Cerebellar cortex (tissue), 1 donor: ENCODE results near the gene CNTNAP2.
"Not testable (repeated sequence)": the region's sequence is repeated elsewhere in the genome, so short reads cannot be mapped to it uniquely, and the experiment has no call there.

Source experiments
- DNase-seq: peaks from one replicate; pipeline ENCODE4 v3.0.0-alpha.2; 2015; ENCODE audit warnings: low spot score

CNTNAP2 gene

DNA sequence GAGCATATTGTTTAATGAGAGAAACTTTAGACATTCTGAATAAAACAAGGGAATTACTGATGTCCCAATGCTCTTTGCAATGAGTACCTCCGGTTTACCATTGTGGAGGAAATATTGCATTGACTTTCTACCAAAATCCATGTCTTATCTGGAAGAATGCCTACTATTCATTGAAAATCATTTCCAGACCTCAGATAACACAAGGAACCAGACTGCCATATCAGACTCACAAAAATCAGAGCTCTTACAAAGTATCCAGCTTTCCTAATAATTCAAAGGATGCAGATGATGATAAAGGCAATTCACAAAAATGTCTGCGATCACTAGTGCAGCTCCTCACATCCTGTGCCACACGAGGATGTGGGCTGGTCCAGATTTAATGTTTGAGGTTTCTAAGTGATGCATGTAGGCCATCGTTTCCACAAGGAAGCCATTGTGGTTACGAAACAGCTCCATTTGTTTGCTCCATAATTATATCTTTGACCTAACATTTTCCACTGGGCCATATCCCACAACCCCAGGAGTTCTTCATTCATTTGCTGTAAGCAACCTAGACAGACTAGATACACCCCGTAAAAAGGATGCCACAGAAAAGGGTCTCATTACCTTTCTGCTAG lies 1642.8 kb downstream of the CNTNAP2 start:
- no peak for DNase-seq

DNA sequence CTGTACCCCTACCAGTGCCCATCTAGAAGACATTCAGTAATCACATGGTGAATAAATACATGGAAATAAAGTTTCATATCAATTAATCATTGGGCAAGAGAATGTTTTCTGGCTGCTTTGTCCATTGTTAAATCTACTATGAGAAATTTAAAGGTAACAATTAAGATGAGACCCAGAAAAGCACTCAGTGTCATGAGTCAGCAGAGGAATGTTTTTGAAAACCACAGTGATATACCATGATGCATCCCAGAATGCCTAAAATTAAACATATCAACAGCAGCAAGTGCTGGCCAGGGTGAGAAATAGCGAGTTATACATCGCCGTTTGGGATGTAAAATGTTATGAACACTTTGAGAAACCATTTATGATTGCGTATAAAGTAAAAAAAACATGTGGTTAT lies 1648.7 kb downstream of the CNTNAP2 start:
- no peak for DNase-seq

DNA sequence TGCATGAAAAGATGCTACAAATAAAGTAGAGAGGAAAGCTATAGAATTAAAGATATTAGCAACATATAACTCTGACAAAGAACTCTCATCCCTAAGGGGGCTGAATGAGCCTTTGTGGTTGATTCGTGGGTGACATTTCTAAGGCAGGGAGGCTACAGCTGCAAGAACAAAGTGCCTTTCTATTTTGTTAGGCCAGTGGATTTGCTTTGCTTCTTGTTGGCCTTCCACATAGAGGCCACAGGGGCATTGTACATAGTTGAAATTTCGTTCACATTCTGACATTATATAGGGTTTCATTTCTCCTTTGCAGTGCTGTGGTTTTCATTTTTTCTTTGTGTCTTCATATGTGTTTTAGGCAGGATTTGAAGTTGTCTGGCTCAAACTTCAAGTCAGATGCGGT lies 1654.7 kb downstream of the CNTNAP2 start:
- DNase-seq: no peak

DNA sequence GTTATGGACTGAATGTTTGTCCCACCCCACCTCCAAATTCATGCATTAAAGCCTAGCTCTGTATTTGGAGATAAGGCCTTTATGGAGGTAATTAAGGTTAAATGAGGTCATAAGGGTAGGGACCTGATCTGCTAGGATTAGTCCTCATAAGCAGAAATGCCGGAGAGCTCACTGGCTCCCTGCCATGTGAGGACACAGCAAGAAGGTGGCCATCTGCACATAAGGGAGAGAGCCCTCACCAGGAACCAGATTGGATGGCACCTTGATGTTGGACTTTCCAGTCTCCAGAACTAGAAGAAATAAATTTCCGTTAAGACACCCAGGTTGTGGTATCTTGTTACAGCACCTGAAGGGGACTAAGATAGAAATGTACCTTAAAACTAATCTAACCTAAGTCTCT lies 1657.9 kb downstream of the CNTNAP2 start:
- DNase-seq: no peak

DNA sequence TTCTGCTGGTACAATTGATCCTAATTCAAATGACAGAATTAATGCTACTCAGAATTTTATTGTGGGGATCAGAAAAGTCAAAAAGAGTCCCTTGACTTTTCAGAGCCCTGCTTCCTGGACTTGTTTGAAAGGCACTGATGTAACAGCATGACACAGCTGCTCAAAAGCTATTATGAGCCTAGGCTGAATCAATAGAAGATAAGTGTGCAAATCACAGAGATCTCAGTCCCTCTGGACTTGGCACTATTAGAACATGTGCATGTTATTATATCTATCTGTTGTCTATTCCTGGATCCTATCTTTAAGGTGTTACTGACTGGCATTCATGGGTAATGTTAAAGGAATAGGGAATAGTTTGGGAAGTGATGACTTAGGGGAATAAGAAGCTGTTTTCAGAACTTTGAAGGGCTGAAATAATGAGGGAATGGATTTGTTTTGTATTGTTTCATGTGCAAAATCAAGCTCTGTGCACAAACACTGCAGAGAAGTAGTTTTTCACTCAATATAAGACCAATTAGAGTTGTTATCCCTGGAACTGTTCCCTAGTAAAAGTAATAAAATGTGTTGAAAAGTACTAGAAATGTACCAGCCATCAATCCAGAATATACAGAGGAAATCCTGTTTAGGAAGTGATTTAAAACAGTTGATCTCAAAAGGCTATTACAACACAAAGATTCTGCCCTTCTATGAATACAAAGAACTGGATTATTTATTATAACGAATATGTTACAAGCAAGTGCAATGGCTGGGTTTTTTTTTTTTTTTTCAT lies 1659.1 kb downstream of the CNTNAP2 start:
- DNase-seq: no peak

DNA sequence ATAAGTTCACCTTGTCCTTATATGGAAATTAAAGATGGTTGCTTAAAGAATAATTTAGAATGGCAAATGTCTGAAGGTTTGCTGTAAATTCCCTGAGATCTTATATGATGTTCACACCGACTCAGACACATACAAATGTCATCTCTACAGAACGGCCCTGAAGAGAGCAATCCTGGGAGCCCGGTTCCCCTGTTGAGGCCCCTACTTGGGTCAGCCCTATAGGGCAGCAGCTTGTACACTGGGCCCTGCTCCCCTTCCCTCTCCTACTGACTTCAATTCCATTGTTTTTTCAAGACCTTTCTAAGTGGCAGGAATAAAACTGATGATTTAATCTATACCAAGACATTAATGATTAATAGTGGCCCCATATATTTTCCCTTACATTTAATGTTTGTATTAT lies 1660.7 kb downstream of the CNTNAP2 start:
- DNase-seq: no peak

DNA sequence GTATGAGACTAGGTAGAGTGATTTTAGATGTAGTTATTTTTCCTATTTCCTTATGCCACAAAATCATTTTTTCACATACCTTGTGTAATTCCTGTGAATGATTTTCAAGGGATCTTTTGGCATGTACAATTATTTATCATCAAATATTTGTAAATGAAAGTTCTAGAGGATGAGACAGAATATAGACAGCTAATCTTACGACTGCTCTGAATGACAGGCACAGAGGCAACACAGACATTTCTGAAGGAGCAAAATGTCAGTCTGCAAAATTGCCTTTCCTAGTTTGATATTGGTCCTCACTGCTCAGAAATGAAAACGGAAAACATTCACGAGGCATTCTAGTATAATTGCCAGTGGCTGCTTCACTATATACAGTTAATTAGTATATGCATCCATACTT lies 1663.3 kb downstream of the CNTNAP2 start:
- no peak for DNase-seq

DNA sequence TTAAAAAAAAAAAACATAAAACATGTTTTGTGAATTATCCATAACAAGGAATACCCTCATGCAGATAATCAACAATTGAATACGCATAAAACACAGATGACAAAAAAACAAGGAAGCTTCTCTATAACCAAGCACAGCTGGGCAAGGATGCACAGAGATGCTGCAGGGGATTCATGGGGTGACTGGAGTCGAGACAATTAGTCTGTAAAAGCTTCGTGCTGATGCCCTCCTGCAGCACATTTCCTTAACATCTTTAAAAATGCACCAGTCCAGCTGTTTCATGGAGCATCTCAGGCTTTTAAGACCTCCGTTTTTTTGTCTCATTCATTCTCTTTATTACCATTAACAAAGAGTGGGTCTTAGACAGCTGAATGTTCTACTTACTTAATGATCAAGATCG lies 1680.0 kb downstream of the CNTNAP2 start:
- no peak for DNase-seq

DNA sequence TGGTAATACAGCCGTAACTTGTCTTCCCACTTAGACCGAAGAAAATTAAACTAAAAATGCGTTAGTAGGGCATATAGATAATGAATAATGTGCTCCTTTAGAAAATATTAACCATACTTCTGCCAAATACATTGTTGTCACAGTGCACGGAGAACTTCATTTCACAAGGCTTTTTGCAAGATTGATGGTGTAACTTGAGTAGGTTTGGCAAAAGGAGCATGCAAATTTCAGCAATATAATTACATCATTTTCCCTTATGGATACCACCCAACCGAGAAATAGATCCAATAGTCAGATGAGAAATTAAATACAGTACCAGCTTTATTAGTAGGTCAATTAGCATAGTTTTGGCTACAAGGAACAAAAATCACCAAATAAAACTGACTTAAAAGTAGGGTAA lies 1681.4 kb downstream of the CNTNAP2 start:
- no peak for DNase-seq

DNA sequence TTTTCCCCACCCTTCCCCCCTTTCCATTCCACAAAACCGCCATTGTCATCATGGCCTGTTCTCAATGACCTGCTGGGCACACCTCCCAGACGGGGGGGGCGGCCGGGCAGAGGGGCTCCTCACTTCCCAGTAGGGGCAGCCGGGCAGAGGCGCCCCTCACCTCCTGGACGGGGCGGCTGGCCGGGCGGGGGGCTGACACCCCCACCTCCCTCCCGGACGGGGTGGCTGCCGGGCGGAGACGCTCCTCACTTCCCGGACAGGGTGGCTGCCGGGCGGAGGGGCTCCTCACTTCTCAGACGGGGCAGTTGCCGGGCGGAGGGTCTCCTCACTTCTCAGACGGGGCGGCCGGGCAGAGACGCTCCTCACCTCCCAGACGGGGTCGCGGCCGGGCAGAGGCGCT lies 1685.2 kb downstream of the CNTNAP2 start:
- DNase-seq: not testable (repeated sequence)

DNA sequence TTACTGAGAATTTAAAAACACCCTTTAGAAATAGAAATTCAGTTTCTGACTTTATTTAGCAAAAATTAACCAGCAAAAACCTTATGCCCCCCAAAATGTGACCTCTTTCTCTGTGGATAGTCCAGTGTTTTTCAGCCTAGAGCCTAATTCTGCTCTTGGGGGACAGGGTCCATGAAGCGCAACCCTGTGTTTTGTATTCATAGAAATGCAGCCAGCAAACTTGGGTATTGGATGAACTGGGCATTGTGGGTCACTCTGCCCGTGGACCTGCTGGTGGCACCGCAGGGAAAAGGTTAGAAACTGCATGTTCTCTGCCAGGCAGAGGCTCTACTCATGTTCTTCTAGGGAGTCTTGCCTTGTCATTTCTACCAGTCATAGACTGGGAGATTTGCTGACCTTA lies 1686.5 kb downstream of the CNTNAP2 start:
- DNase-seq: no peak

DNA sequence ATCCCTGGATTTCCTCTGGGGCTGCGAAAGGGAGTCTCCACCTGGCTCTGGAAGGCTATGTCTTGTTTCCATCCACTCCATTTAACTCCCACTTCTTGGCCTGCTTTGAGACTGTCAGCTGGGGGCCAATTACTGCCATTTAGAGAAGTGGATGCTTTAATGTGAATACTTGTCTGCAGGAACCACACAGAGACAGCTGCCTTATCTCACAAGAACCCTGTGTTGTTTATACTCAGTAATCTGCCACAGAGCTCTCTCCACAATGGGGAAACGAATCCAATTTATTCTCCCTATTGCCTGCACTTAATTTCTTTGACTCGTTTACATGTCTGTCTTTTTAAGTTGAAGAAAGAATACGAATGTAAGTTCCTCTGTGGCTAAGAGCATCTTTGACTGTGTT lies 1687.0 kb downstream of the CNTNAP2 start:
- DNase-seq: peak; percentile 23

DNA sequence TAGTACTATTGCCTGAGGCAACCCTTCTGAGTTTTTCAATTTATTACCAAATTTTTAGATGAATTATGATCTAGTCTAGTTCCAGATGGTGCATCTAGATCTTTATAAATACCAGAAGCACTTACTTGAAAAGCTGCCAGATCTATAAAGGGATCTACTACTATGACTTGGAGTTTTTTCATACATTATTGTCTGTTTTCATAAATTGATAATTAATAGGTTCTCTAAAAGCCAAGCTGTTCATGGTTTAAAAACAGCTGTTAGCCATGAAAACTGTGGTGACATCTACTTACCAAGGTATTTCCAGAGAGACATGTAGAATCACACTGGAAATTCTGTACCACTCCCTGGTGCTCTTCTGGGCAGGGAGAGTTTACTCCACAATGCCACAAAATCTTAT lies 1687.4 kb downstream of the CNTNAP2 start:
- no peak for DNase-seq

DNA sequence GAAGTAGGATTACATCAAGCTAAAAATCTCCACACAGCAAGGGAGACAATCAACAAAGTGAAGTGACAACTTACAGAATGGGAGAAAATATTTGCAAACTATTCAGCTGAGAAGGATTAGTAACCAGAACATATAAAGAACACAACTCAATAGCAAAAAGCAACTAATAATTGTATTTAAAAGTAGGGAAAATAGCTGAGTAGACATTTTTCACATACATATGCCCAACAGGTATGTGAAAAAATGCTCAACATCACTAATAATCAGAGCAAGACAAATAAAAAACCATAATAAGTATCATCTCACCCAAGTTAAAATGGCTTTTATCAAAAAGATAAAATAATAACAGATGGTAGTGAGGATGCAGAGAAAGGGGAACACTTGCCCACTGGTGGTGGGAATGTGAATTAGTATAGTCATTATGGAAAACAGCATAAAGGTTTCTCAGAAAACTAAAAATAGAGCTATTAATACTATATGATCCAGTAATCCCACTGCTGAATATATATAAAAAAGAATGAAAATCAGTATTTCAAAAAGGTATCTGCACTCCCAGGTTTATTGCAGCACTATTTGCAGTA lies 1689.5 kb downstream of the CNTNAP2 start:
- DNase-seq: no peak

DNA sequence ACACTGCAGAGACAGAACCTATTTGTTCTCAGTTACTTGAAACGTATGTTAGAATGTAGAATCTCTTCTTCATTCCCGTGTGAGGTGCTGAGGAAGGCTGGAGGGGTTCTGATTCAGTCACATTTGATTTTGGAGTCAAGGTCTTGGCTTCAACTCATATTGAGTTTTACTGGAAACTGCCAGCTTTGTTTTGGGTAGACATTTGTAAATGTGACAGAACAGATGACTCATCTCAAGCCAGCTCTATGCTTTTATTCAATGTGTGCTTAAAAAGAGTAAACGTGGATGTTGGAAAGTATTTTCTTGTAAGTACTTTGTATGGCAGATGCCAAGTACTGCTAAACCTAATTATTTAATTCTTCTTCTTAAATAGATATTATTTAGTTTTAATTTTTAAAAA lies 1693.2 kb downstream of the CNTNAP2 start:
- DNase-seq: no peak

DNA sequence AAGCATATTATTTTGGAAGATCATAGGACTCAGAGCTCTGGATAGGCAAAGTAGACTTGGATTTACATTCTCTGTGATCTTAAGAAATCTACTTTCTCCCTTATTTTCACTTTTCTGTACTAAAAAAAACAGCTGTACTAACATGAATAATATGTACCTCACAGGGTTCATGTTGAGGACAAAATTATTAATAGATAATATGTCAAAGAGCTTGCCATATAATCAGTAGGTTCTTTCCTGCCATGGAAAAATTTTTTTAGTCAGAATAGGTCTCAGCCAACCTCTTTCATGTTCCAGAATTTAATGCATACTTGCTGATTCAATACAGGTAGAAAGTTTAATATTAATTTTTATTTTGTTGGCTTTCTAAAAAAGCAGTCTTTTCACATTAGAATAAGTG lies 1693.7 kb downstream of the CNTNAP2 start:
- no peak for DNase-seq

DNA sequence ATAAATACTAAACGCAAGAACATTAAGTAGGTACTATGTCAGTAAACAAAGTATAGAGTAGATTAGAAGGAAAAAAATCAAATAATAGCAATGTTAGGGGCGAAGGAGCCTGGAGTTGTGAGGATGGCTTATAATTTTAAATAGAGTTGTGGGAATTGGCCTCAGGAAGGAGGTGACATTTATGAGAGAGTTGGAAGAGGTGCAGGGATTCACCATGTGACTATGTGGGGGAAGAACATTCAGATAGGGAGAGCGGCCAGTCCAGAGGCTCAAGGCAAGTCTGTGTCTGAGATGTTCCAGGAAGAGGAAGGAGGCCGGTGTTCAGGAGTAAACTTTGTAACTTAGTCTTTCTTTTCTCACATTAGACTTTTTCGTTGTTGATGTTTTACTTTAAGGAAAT lies 1695.3 kb downstream of the CNTNAP2 start:
- no peak for DNase-seq

DNA sequence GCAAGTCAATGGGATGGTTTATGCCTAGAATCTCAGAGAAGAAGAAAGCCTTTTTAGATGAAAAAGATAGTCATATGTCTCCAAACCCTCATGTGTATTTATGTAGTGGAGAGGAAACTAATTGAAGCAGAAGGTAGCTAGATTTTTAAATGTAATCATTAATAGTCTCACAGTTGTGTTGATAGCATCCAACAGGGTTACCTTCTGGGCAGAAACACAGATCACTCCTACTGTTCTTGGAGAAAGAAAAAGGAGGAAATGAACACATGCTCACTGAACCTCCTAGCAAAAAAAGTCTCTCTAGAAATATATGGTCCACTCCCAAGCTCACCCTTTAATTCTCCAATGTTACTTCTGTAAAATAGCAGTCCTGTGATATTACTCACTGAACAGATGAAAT lies 1696.7 kb downstream of the CNTNAP2 start:
- DNase-seq: peak; percentile 79

DNA sequence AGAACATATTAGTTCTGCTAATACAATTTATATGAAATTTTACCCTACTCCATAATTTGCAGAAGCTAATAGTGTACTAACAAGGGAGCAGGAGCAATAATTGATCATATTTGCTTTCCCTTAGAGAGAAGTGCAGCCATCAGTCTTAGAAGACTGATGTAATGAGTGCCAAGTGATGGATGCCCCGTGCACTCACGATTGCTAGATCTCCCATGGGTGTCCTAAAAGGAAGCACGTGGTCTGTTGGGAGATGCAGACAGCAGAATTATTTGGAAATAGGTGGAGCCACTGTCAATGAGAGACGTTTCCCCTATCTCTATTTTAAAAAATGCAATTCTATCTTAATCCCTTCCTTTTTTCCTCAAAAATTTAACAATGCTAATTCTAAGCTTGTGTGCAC lies 1701.7 kb downstream of the CNTNAP2 start:
- DNase-seq: no peak

DNA sequence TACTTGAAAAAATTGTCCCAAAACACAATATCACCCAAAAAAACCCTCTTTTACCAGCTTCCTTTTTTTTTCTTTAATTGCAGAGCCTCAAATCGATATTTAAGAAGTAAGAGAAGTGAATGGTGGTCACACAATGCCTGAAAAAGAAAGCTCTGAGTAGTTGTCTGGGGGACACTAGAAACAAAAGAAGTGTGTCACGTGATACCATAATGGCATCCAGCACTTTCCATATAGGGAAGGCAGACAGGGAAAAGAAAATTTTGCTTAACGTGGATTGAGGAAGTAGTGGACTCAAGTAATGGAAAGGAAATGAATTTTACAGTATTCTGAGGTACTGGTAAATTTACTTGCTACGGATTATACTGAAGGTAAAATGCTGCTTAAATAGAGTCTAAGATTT lies 1708.1 kb downstream of the CNTNAP2 start:
- DNase-seq: no peak

DNA sequence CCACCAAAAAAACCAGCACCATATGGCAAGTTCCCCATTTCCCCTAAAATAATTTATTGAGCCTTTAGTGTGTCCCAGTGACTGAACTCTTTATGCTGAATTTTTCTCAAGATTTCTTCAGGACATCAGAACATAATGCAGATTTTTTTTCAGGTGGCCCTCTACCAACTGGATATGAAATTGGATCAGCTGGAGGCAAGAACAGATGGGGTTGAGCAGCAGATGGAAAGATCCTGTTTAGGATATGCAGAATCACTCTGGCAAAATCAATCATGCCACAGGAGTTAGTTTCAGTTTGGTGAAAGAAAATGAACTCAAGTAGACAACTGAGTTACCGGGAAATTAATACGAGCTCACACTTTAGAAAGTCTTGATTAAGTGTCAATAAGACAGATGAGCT lies 1712.4 kb downstream of the CNTNAP2 start:
- peak; percentile 82 for DNase-seq

DNA sequence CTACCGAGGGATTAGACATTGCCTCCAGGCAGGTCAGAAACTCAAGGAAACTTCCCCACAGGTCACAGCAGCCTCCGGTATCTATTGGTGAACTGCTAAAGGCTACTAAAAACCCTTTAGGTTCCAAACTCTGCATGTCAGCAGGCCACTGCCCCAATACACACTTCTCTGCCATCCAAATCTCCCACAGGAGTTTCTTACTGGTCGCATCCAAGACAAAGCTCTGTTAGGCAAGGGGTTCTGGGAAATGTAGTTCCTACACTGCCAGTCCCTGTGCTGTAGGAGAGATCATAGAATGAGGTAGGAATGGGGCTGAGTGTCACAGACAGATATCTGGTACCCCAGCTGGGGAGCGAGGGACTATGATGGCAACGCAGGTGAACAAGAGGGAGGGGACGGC lies 1717.0 kb downstream of the CNTNAP2 start:
- DNase-seq: no peak

DNA sequence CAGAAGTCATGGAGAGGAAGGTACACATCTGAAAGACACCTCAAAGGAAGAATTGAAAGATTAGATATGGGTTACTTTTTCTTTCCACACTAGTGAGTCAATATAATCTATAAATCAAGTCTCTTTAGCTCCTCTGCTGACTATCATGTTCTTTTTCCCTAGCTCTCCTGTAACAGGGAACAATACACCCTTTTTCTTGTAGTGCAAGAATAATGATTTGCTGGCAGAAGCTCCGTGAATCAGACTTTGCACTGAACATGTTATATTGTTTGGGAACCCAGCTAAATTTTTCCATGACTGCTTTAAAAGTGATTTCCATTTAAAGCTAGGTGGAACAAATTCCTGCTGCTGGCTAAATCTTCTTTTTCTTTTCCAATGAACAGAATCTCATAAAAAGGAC lies 1717.4 kb downstream of the CNTNAP2 start:
- DNase-seq: no peak

DNA sequence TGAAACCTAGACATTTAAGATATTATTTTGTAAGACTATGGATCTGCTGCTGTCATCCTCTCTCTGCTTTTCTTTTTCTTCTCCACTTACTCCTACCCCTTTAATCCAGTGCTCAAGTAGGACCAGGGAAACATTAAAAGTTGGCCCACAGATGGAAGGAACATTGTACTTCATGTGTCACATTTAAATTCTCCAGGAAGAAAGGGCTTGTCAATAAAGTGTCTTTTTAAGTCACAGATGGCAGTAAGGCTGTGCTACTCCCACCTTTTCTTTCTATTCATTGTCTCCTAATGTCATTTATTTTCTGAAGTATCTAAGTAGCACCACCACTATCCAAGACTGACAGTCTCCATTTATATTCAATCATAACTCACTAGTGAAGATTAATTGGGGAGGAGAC lies 1736.2 kb downstream of the CNTNAP2 start:
- no peak for DNase-seq
